NCI-H1436 (cell line): ENCODE data around the gene FBXO40.
A peak's percentile ranks its signal among the peaks of the same experiment; 100 is the strongest.
"Not testable (repeated sequence)": the region's sequence is repeated elsewhere in the genome, so short reads cannot be mapped to it uniquely, and the experiment has no call there.

Experiments
- DNase-seq: peaks from one replicate; lab custom pipeline; 2025; lab: John Stamatoyannopoulos, UW

Gene FBXO40, protein sequence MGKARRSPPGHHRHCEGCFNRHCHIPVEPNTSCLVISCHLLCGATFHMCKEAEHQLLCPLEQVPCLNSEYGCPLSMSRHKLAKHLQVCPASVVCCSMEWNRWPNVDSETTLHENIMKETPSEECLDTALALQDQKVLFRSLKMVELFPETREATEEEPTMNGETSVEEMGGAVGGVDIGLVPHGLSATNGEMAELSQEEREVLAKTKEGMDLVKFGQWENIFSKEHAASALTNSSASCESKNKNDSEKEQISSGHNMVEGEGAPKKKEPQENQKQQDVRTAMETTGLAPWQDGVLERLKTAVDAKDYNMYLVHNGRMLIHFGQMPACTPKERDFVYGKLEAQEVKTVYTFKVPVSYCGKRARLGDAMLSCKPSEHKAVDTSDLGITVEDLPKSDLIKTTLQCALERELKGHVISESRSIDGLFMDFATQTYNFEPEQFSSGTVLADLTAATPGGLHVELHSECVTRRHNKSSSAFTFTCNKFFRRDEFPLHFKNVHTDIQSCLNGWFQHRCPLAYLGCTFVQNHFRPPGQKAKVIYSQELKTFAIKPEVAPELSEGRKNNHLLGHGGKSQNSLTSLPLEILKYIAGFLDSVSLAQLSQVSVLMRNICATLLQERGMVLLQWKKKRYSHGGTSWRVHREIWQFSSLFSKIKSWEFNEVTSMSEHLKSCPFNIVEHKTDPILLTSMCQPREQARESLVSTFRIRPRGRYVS

DNA sequence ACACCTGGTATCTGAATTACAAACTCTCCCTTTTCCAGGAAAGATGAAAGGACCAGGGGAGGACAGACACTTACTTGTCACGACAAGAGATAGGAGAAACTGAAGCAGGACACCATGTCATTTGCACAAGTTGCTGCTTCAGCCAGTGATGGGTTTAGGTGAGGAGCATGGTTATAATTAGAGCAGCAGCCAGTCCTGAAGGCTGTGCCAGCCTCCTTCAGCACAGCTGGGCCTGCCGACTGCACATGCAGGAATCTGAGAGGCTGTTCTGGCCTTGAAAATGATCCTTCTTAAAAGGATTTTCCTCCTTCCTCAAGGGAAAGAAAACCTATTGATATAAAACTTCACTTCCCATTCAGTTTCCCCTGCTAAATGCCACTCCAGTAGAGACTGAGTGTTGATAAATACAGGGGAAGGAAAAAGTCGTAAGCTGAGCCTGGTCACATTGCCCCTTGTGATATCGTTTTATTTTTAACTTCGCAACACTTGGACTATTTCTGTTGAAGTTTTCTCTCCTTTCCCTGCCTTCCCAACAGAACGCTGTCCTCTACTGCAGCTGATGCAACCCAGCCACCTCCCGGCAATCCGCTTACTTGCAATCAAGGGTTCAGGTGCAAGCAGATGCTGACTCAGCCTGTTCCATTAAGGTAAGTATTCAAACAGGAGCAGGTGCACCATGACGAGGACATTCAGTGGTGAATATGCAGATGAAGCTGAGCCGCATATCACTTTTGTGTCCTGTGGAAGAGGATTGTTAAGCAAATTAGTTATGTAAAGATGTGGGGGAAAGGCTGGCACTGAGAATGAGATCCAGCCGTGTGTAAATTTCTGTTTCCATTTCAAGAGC is at the start of gene FBXO40:
FBXO40 (plus strand) TSS at position 524 of the 847 bp plus-strand sequence. CDS start 27,197 bp downstream, outside the sequence.
- DNase-seq, result peak; percentile 92

DNA sequence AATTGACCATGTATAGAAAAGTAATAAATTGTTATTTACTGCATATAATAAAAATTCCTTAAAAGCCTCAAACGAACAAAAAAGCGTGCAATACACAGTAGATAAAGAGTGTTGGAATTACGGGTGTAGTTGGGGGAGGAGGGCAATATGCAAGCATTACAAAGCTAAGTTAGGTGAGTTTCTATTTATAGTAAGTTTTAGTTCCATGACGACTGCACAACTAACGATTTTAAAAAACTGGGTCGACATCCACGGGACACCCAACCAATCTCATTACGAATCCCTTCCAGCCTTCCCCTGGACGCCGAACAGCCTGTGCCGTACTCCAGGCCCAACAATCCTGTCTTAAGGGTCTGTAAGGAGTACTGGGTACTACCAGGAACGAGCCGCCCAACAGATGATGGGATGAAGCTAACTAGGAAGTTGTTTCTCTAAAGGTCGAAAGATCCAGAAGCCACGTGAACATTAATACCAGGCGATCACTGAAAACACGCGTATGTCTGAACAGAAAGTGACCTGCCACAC is 48.1 kb upstream of the FBXO40 start:
- DNase-seq, result no peak

DNA sequence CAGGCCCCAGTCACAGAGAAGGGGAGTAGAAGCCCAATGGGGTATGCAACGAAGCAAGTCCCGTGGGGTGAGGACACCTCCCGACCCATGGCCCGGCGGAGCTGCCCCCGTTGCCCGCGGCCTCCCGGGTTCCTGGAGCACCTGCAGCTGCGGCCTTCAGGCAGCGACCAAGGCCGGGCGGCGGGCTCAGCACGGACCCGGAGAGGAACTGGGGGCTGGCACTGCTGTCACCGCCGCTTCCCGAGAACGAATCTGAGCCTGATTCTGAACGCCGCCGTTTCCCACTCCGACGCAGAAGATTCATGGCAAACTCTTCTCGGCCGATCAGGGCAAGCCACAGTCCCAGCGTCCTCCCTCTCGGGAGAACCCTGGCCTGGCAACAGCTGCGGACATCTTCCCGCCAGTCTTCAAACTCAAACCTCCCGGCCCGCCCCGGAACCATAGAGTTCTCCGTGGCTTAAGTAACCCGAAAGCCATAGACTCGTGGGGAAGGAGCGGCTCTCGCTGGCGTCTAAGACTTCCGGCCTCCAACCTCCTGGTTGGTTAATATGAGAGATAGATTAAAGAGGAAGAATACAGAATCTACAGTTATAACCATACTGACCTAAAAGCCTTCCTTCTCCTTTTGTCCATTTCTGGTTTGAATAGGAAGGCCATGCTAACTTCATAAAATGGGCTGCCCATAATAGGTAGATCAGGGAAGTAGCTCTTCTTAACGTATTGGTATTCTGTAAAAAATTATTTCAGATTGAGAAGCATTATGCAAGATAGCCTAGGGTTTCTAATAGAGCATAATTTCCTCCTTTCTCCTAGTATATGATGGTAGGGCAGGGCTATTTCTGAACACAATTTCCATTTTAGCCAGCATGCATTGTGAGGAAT is 47.4 kb upstream of the FBXO40 start, which contains the start of gene POLQ:
POLQ (minus strand) TSS at position 415 of the 882 bp plus-strand sequence; CDS start at position 304, 111 bp downstream.
- peak; percentile 93 for DNase-seq

DNA sequence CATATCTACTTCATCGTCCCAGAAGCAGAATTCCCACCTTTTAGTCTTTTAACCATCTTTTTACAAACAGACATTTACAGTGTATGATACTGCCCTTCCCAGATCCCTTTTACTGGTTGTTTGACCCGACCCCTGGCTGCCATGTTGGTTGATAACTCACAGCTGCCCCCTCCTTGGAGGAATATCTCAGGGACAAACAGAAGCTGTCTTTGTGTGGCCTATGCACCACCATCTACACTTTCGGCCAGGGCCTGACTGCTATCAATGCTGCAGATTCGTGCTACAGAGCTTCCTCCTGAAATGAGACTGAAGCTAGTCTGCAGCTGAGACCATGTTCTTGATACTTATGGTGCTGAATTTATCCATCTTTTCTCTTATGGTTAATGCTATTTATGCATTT is 40.8 kb upstream of the FBXO40 start:
- no peak for DNase-seq

DNA sequence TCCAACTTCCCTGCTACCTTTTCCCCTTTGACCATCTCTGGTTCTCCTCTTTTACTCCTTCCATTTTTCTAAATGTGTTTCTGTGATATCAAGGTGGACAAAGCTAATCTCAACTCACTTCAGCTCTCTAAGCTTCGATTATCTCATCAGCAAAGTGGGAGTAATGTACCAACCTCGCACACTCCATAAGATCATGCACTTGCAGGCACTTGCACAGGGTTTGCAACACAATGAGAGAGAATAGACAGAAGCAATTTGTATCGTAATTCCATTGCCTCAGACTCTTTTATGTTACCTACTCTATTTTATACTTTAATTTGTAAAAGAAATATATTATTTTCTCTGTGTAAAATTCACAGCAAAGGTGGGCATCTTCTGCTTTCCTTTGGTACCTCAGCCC is 40.4 kb upstream of the FBXO40 start:
- DNase-seq, result no peak

DNA sequence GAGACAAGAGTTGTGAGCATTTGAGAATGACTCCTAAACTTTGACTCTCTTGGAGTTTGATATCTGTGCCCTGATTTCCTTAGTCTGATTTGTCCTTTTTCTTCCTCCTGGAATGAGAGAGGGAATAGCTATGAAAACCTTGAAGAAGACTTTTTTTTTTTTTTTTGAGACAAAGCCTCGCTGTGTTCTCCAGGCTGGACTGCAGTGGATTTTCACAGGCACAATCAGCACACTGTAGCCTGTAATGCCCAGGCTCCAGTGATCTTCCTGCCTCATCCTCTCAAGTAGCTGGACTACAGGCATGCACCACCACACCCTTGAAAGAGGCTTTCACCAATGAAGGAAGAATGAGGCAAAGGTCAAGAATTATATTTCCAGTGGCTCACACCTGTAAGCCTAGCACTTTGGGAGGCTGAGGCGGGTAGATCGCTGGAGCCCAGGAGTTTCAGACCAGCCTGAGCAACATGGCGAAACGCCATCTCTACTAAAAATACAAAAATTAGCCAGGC is 35.7 kb upstream of the FBXO40 start:
- no peak for DNase-seq

DNA sequence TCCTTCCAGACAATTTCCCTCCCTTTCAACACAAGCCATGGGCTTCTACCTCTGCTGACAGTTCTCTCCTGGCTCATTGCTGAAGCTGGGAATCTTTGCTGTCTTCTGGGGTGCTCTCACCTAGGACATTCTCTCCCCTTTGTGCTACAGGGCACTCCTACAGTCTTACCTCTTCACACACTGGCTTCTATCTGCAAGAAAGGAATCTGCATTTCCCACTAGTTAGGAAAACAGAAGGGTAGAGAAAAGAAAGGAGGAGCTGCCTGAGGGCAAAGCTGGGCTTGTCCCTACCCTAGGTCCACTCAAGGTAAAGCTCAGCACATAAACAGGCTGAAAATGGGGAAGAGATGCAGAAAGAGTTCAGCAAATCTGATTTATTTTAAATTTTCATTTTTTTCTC is 31.0 kb upstream of the FBXO40 start:
- no peak for DNase-seq

DNA sequence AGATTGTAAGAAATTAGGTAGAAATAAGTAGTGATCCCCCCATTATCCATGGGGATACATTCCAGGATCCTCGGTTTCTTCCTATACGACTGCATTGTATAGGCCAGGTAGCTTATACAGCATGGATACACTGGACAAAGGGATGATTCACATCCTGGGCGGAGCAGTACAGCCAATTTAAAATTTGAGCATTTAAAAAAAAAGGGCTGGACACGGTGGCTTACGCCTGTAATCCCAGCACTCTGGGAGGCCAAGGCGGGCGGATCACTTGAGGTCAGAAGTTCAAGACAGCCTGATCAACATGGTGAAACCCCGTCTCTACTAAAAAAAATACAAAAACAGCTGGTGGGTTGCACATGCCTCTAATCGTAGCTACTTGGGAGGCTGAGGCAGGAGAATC is 26.4 kb upstream of the FBXO40 start:
- DNase-seq, result no peak

DNA sequence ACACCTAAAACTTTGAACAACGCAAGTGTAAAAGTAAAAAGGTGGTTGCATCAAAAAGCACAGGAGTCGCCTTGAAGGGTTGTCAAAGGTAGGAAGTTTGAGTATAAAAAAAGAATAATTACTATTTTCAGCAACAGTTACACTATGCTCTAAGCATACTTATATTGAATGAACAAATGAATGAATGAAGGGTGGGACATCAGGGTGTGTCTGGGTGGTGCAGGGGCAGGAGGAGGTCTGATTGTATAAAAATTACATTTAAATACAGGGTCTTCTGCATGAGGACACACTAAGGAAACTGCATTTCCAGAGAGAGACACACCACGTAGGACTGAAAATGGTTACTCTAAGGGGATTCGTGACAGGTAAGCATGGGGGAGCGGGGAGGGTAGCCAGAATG is 25.5 kb upstream of the FBXO40 start, which contains the start of gene ARGFX:
ARGFX (plus strand) TSS at position 301 of the 400 bp plus-strand sequence. CDS start 2,765 bp downstream, outside the sequence.
- no peak for DNase-seq

DNA sequence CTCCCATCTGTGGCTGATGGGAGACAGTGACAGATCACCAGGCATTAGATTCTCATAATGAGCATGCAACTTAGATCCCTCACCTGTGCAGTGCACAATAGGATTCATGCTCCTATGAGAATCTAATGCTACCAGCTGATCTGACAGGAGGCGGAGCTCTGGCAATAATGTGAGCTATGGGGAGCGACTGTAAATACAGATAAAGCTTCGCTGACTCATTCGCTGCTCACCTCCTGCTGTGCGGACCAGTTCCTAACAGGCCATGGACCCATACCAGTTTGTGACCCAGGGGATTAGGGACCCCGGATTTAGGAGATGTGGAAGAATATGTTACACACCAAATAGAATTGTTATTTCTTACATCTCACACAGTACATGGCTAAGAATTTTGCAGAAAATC is 18.7 kb upstream of the FBXO40 start:
- peak; percentile 18 for DNase-seq

DNA sequence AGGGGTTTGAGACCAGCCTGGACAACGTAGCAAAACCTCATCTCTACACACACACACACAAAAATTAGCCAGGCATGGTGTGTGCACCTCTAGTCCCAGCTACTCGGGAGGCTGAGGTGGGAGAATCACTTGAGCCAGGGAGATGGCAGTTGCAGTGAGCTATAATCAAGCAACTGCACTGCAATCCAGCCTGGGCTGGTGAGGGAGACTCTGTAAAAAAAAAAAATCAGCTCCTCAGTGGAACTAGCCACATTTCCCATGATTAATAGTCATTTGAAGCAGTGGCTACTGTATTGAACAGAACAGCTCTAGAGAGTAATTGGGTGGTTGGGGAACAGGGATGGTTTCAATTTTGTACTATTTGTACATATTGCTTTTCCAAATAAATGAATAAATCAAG is 11.5 kb upstream of the FBXO40 start:
- DNase-seq, result no peak

DNA sequence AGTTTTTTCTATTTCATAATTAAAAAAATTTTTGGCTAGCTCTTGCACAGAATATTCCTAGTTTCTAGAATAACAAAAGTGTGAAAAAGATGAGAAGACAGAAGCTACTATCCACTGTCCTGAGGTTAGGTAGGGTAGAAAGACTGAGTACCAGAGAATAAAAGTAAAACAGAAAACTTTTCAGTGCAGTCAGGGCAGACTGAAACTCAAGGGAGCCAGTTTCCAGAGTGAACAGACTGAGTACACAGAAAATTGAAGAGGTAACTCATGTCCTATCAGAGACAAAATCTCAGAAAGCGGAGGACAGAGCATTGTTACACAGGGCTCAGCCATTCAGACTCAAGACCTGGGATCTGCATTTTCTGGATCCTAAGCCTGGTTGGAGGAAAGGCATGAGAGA is 8.8 kb upstream of the FBXO40 start:
- no peak for DNase-seq

DNA sequence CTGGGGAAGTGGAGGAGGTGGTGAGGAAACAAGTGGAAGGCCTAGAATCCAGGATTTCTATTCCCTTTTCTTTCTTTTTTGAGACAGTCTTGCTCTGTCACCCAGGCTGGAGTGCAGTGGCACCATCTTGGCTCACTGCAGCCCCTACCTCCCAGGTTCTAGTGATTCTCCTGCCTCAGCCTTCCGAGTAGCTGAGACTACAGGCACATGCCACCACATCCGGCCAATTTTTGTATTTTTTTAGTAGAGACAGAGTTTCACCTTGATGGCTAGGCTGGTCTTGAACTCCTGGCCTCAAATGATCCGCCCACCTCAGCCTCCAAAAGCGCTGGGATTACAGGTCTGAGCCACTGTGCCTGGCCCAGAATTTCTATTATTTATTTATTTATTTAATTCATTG is 627 bp downstream of the FBXO40 start:
- DNase-seq, result not testable (repeated sequence)

DNA sequence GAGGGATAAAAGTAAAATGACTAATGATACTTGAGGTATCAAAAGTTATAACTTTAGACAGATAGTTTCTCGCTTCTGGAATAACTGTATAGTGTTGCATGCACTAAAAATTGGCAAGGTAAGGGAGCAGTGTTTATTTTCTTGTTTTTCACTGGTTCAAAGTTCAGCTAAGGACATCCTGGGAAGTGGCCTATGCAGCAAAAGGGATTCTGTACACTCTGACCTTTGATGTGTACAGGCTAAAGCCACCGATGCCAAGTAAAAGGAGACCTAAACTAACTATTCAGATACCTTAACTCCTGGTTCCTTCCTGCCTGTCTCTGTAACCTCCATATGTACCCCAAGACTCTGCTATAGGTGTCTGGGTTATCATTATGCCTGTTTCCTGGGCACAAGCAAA is 1.7 kb downstream of the FBXO40 start:
- DNase-seq, result no peak

DNA sequence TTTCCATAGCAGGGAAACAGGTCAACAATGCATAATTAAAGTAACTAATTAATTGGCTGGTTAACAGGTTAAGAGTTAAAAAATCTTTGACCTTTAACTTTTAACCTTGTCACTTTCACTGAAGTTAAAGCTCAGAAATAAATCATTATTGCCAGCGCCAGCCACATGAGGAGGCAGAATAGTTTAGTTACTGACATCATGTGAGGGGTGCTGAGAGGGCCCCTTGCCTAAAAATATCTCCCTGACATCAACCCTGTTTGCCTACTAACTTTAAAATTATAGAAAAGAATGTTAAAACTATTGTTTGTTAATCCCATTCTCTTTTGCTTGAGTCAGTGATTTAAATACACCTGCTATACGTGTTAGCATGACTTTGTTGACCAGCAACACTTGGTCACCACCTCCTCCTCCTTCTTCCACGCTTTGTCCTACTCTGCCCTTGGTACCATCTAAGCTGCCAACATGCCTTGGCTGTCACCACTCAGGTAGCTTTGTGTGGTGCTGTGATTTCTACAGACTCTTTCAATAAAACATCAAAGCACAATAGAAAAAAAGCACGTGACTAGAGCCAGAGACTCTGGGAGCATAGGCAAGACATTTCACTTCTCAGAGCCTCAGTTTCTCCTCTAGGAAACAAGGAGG is 2.7 kb downstream of the FBXO40 start:
- no peak for DNase-seq

DNA sequence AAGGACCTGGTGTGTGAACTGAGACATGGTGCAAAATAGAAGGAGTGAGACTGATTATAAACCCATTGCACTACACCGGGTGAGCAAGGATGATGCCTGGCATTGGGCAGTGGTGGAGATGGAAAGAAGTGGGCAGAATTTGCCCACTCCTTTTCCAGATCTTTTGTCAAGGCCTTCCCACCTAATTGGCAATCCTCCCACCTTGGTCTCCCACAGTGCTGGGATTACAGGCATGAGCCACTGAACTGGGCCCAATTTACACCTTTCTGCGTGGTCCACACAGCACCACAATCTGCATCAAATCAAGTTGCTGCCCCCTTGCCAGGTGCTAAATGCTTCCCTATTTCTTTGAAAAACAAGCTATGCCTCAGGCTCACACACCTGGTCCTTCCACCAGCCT is 5.4 kb downstream of the FBXO40 start:
- no peak for DNase-seq

DNA sequence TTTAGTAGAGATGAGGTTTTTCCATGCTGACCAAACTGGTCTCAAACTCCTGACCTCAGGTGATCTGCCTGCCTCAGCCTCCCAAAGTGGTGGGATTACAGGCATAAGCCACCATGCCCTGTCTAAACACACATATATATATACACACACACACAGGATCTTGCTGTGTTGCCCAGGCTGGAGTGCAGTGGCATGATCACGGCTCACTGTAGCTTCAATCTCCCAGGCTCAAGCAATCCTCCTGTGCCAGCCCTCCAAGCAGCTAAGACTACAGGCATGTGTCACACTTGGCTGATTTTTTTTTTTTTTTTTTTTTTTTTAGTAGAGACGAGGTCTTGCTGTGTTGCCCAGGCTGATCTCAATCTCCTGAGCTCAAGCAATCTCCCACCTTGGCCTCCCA is 6.7 kb downstream of the FBXO40 start:
- DNase-seq, result not testable (repeated sequence)

DNA sequence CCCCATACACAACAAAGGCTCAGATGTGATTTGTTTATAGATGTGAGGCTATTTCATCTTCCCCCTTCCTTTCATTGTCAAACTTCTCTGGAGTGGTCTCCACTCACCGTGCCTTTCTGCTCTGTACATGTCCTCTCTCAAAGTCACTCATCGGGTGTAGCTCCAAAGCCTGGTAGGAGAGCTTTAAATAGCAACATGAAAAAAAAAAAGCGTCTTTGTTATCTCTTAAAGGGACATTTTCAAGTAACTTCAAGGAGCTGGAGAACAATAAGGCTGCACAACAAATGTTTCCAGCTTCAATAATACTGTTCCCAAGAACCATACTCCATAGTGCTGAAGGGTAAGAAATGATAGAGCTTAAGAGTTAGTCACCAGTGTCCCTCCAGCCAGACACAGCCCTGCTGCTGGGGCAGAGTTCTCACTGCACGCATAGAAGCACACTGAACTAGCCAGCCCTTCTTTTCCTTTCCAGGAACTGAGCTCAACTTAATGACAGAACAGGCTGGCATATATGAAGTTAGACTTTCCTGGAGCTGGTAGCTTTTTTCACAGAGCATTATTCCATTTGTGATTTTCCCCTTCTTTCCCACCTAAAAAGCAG is 8.1 kb downstream of the FBXO40 start:
- no peak for DNase-seq

DNA sequence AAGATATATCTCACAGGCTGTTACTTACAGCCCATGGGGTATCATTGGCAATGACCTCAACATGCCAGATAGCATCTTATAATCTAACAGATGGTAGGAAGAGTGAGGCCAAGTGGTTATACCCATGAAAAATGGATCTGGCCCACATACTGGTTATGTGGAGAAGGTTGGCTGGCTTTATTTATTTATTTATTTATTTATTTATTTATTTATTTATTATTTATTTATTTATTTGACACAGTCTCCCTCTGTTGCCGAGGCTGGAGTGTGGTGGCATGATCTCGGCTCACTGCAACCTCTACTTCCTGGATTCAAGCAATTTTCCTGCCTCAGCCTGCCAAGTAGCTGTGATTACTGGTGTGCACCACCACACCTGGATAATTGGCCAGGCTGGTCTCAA is 11.6 kb downstream of the FBXO40 start:
- DNase-seq, result no peak

DNA sequence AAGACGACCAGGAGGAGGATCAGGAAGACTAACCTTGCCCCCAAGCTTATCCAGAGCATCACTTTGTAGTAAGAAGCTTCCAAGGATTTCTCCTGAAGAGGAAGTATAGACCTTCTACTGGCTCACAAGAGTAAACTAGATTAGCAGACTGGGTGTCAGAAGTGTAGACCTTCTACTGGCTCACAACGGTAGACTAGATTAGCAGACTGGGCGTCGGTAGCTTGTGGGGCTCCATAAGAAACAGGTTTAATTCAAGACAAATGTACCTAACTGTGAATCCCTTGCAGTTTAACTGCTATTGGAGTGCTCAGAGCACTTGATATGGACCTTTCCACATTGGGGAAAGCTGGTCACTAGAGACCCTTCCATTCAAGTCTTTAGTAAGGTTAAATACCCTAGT is 12.9 kb downstream of the FBXO40 start:
- DNase-seq, result no peak
